Activated naive CD8-positive, alpha-beta T cell treated with anti-CD3 and anti-CD28 coated beads, Interleukin-2, amount 10 ng/mL, durations not matched to agents 7 days and 5 days (primary cell): Measurements from ENCODE around the gene TAF11L6. TPM values are rescaled to one million over a fixed set of nuclear protein-coding genes. Genes with fewer than 3 reads are reported as not detected.
"Not testable (repeated sequence)": the region's sequence is repeated elsewhere in the genome, so short reads cannot be mapped to it uniquely, and the experiment has no call there.

Source experiments
- ATAC-seq: fragments of 150-1000 bp; cut with Tn5 transposase; one replicate; pipeline ENCODE4 v1.10.0; 2021; ENCODE audit warnings: low read depth, moderate library complexity
- POLR2A ChIA-PET: fragments of 350-600 bp; sonication (Branson Sonifier 250); formaldehyde crosslinking; loops from one replicate; lab custom pipeline; 2021; ENCODE audit warnings: antibody characterized with exemption; lab: Charles Lee
- DNase-seq: peaks from one replicate; pipeline ENCODE4 v3.0.0; 2021
- H3K27ac Mint-ChIP-seq: one replicate; pipeline ENCODE4 v1.8.0; 2022; ENCODE audit warnings: mild to moderate bottlenecking, mixed read lengths
- H3K27me3 Mint-ChIP-seq: one replicate; pipeline ENCODE4 v1.8.0; 2022; ENCODE audit warnings: mild to moderate bottlenecking, moderate library complexity, mixed read lengths
- H3K36me3 Mint-ChIP-seq: one replicate; pipeline ENCODE4 v1.8.0; 2021; ENCODE audit warnings: mild to moderate bottlenecking, mixed read lengths
- H3K4me1 Mint-ChIP-seq: one replicate; pipeline ENCODE4 v1.8.0; 2021; ENCODE audit warnings: mixed read lengths
- H3K4me3 Mint-ChIP-seq: one replicate; pipeline ENCODE4 v1.8.0; 2022; ENCODE audit warnings: mild to moderate bottlenecking, moderate library complexity, mixed read lengths
- H3K9me3 Mint-ChIP-seq: one replicate; pipeline ENCODE4 v1.8.0; 2021; ENCODE audit warnings: mixed read lengths
- total RNA-seq, 2 experiments: library from RNA; stranded (reverse); gene quantifications; one replicate each; pipeline ENCODE4 v1.2.3, GENCODE V29; 2021

Gene TAF11L6
- total RNA-seq, 2 experiments from 2014 or later: not detected

DNA sequence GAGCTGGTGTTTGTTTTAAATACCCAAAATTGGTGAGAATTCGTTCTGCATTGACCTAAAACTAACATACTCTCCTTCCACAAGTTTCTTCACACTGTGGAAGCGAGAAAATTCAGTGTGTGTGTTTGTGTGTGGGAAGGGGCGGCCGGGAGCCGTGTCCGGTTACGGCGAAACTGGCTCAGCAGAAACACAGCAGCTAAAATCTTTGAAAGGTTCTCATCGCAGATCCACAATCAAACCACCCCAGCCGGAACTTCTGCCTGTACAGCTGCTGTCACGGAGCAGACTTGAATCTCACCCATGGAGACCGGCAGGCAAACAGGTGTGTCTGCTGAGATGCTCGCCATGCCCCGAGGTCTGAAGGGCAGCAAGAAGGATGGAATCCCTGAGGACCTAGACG, 3.5 kb upstream of the TAF11L6 start, which contains the start of gene TAF11L5:
TAF11L5 (plus strand) TSS at position 301 of the 400 bp plus-strand sequence.
- POLR2A ChIA-PET, H3K27me3 Mint-ChIP-seq, H3K4me1 Mint-ChIP-seq, H3K4me3 Mint-ChIP-seq, DNase-seq, H3K27ac Mint-ChIP-seq, H3K9me3 Mint-ChIP-seq, ATAC-seq, H3K36me3 Mint-ChIP-seq: not testable (repeated sequence)

DNA sequence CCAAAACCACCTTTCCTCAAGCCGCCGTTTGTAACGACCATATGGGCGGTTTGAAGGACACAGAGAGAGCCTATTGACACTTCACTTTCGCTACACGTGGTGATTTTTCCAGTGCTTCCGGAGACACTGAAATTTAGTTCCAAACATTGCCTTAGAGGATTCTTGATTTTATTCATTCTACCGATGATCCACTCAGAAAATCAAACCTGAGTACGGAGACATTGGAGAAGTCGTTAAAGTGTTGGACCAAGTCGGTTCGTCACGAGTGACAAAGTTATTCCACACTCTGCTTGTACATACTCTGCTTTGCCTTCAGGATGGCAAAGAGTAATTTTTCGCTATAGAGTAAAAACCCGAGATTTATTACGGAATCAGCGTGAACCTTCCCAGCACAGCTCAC, 2.0 kb upstream of the TAF11L6 start:
- DNase-seq, H3K4me1 Mint-ChIP-seq, H3K4me3 Mint-ChIP-seq, H3K36me3 Mint-ChIP-seq, POLR2A ChIA-PET, H3K27ac Mint-ChIP-seq, H3K27me3 Mint-ChIP-seq, H3K9me3 Mint-ChIP-seq, ATAC-seq: not testable (repeated sequence)

Other genes with a start within 250 kb of the TAF11L6 start
- gene TAF11L2, start 30.4 kb upstream of the TAF11L6 start, total RNA-seq: not detected
- gene TAF11L3, start 10.3 kb upstream of the TAF11L6 start, total RNA-seq: not detected
- gene TAF11L4, start 6.9 kb upstream of the TAF11L6 start, total RNA-seq: not detected
- gene TAF11L5, start 3.4 kb upstream of the TAF11L6 start, total RNA-seq: not detected
- not detected for gene TAF11L7, start 57.1 kb downstream of the TAF11L6 start, total RNA-seq
- not detected for gene TAF11L8, start 62.3 kb downstream of the TAF11L6 start, total RNA-seq
- gene TAF11L9, start 65.7 kb downstream of the TAF11L6 start, total RNA-seq: not detected
- not detected for gene TAF11L10, start 69.2 kb downstream of the TAF11L6 start, total RNA-seq
- gene TAF11L11, start 75.5 kb downstream of the TAF11L6 start, total RNA-seq: not detected
- gene TAF11L12, start 81.7 kb downstream of the TAF11L6 start, total RNA-seq: not detected
- not detected for gene TAF11L13, start 103.4 kb downstream of the TAF11L6 start, total RNA-seq
- gene TAF11L14, start 105.8 kb downstream of the TAF11L6 start, total RNA-seq: not detected